H9 (cell line): Measurements from ENCODE around the gene MOB3B. TPM values are rescaled to one million over a fixed set of nuclear protein-coding genes. Genes with fewer than 3 reads are reported as not detected.

Experiments used
- DNase-seq: peaks from one replicate; pipeline ENCODE4 v3.0.0-alpha.2; 2017
- H2AFZ ChIP-seq: one replicate; pipeline ENCODE4 v1.6.1; 2013; ENCODE audit warnings: mild to moderate bottlenecking, low read length, control low read depth, moderate library complexity
- H2AK5ac ChIP-seq: 2 replicates; pipeline ENCODE4 v1.6.1; 2013; ENCODE audit warnings: low read length, control low read depth, mixed read lengths; ENCODE audit not compliant: insufficient read length
- H2BK120ac ChIP-seq: one replicate; pipeline ENCODE4 v1.6.1; 2013; ENCODE audit warnings: low read depth, mild to moderate bottlenecking, low read length, control low read depth, inconsistent platforms; ENCODE audit not compliant: poor library complexity, severe bottlenecking
- H2BK12ac ChIP-seq: 2 replicates; pipeline ENCODE4 v1.6.1; 2013; ENCODE audit warnings: low read length, control low read depth, mixed read lengths, low read depth; ENCODE audit not compliant: insufficient read length
- H2BK15ac ChIP-seq: 2 replicates; pipeline ENCODE4 v1.6.1; 2013; ENCODE audit warnings: low read depth, low read length, control low read depth
- H2BK20ac ChIP-seq: one replicate; pipeline ENCODE4 v1.6.1; 2013; ENCODE audit warnings: low read depth, mild to moderate bottlenecking, low read length, control low read depth, inconsistent platforms; ENCODE audit not compliant: poor library complexity, severe bottlenecking
- H2BK5ac ChIP-seq: 2 replicates; pipeline ENCODE4 v1.6.1; 2013; ENCODE audit warnings: low read length, control low read depth, mixed read lengths; ENCODE audit not compliant: insufficient read length
- H3K14ac ChIP-seq: 2 replicates; pipeline ENCODE4 v1.6.1; 2013; ENCODE audit warnings: low read length, control low read depth; ENCODE audit not compliant: insufficient read depth
- H3K18ac ChIP-seq: 2 replicates; pipeline ENCODE4 v1.6.1; 2013; ENCODE audit warnings: low read depth, mild to moderate bottlenecking, mixed read lengths, low read length, control low read depth; ENCODE audit not compliant: insufficient read length
- H3K23ac ChIP-seq: 2 replicates; pipeline ENCODE4 v1.6.1; 2013; ENCODE audit warnings: low read length, control low read depth, mixed read lengths, low read depth; ENCODE audit not compliant: insufficient read length
- H3K23me2 ChIP-seq: 2 replicates; pipeline ENCODE4 v1.6.1; 2013; ENCODE audit warnings: low read depth, mild to moderate bottlenecking, mixed read lengths, low read length, control low read depth; ENCODE audit not compliant: insufficient read length, poor library complexity, severe bottlenecking
- H3K27ac ChIP-seq: 2 replicates; pipeline ENCODE4 v1.5.1; 2013; ENCODE audit warnings: low read length, control low read depth, mixed read lengths, low read depth; ENCODE audit not compliant: insufficient read length
- H3K27me3 ChIP-seq: 2 replicates; pipeline ENCODE4 v1.6.1; 2013; ENCODE audit warnings: low read length, control low read depth, inconsistent platforms; ENCODE audit not compliant: insufficient read depth
- H3K4ac ChIP-seq: 2 replicates; pipeline ENCODE4 v1.6.1; 2013; ENCODE audit warnings: low read depth, mild to moderate bottlenecking, control low read depth, inconsistent platforms, low read length, moderate library complexity
- H3K4me1 ChIP-seq: 2 replicates; pipeline ENCODE4 v1.6.1; 2013; ENCODE audit warnings: low read length, control low read depth, inconsistent platforms; ENCODE audit not compliant: insufficient read depth
- H3K4me2 ChIP-seq: 2 replicates; pipeline ENCODE4 v1.6.1; 2013; ENCODE audit warnings: low read length, control low read depth, mixed read lengths; ENCODE audit not compliant: insufficient read length, insufficient read depth
- H3K56ac ChIP-seq: 2 replicates; pipeline ENCODE4 v1.6.1; 2013; ENCODE audit warnings: low read depth, mild to moderate bottlenecking, mixed read lengths, low read length, control low read depth; ENCODE audit not compliant: insufficient read length
- H3K79me1 ChIP-seq: 2 replicates; pipeline ENCODE4 v1.6.1; 2013; ENCODE audit warnings: low read depth, mild to moderate bottlenecking, moderate library complexity, low read length, control low read depth, inconsistent platforms; ENCODE audit not compliant: insufficient read depth, poor library complexity, severe bottlenecking
- H3K79me2 ChIP-seq: 2 replicates; pipeline ENCODE4 v1.6.1; 2013; ENCODE audit warnings: low read length, control low read depth, inconsistent platforms; ENCODE audit not compliant: insufficient read depth
- H3K9ac ChIP-seq: 2 replicates; pipeline ENCODE4 v1.6.1; 2013; ENCODE audit warnings: low read length, control low read depth, mixed read lengths; ENCODE audit not compliant: insufficient read length; ENCODE audit errors: extremely low read depth
- H3K9me3 ChIP-seq: one replicate; pipeline ENCODE4 v1.6.1; 2013; ENCODE audit warnings: low read depth, low read length, inconsistent platforms; ENCODE audit not compliant: control insufficient read depth
- H3T11ph ChIP-seq: one replicate; pipeline ENCODE4 v1.6.1; 2013; ENCODE audit warnings: mild to moderate bottlenecking, low read length, control low read depth, inconsistent platforms
- H4K20me1 ChIP-seq: one replicate; pipeline ENCODE4 v1.6.1; 2013; ENCODE audit not compliant: control insufficient read depth, insufficient read length, insufficient read depth
- H4K5ac ChIP-seq: 2 replicates; pipeline ENCODE4 v1.6.1; 2013; ENCODE audit warnings: low read depth, mild to moderate bottlenecking, mixed read lengths, low read length, control low read depth; ENCODE audit not compliant: insufficient read length
- H4K8ac ChIP-seq: replicated peaks from 2 replicates; pipeline ENCODE4 v1.6.1; 2013; ENCODE audit warnings: low read length, control low read depth, mixed read lengths, low read depth; ENCODE audit not compliant: insufficient read length
- H4K91ac ChIP-seq: 2 replicates; pipeline ENCODE4 v1.6.1; 2013; ENCODE audit warnings: low read depth, mild to moderate bottlenecking, moderate library complexity, mixed read lengths, low read length, control low read depth; ENCODE audit not compliant: insufficient read length
- H3K27ac Mint-ChIP-seq, 3 experiments: 2 replicates in 2 of 3; 3 replicates in 1 of 3; pipeline ENCODE4 v1.8.0; 2020 to 2021; ENCODE audit warnings: mixed read lengths in 3 of 3, mild to moderate bottlenecking in 1 of 3, moderate library complexity in 1 of 3
- H3K27me3 Mint-ChIP-seq: 2 replicates; pipeline ENCODE4 v1.8.0; 2021; ENCODE audit warnings: low read depth, mild to moderate bottlenecking, moderate library complexity, mixed read lengths
- H3K36me3 Mint-ChIP-seq, 3 experiments: 2 replicates in 2 of 3; 3 replicates in 1 of 3; pipeline ENCODE4 v1.8.0; 2020 to 2021; ENCODE audit warnings: low read depth in 3 of 3, mixed read lengths in 3 of 3; ENCODE audit not compliant: insufficient read depth in 1 of 3
- H3K4me1 Mint-ChIP-seq, 2 experiments: 2 replicates each; pipeline ENCODE4 v1.8.0; 2020; ENCODE audit warnings: mixed read lengths in 2 of 2
- H3K4me3 Mint-ChIP-seq, 2 experiments: 2 replicates in 1 of 2; 3 replicates in 1 of 2; pipeline ENCODE4 v1.8.0; 2020 to 2021; ENCODE audit warnings: mild to moderate bottlenecking in 2 of 2, mixed read lengths in 2 of 2, moderate library complexity in 1 of 2
- H3K9me3 Mint-ChIP-seq, 2 experiments: 2 replicates in 1 of 2; 3 replicates in 1 of 2; pipeline ENCODE4 v1.8.0; 2020; ENCODE audit warnings: mild to moderate bottlenecking in 2 of 2, mixed read lengths in 2 of 2, moderate library complexity in 1 of 2
- WGBS: extraction: QIAGEN DNeasy Blood & Tissue Kit; methylation state at CpG from one replicate; pipeline ENCODE4 v1.1.7; 2013; ENCODE audit warnings: missing lambda C conversion rate, low lambda C conversion rate, mixed read lengths; ENCODE audit not compliant: insufficient read length; ENCODE audit errors: extremely low coverage; 5-methylcytosine and 5-hydroxymethylcytosine counted together
- total RNA-seq: library from RNA; stranded (reverse); gene quantifications from 2 replicates; pipeline ENCODE4 v1.2.1, GENCODE V29; 2021
- TF ChIP-seq, protein P1 (sequence below): fragments of 200-600 bp; sonication (generic); conservative IDR thresholded peaks from 3 replicates; pipeline ENCODE4 v1.8.0; 2021; ENCODE audit warnings: antibody characterized with exemption, mild to moderate bottlenecking

The MOB3B gene
- total RNA-seq, 1 experiment from 2014 or later = 9.8 TPM

DNA sequence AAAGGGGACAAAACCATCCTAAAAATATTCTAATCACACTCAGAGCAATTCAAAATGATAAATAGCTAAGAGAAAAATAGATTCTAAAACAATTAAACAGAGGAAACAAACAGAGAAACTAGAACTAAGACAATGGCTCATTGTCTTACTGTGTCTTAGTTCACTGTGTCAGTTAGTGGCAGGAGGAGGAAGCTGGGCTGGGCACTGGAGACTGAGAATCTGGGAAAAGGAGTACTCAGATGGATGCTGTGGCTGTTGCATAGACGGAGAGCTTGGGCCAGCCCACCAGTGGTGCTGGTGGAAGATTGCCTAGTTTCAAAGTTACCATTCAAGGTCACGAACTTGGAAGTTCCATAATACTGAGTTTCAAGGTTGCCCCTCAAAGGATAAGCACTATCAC, 100.2 kb downstream of the MOB3B start:
- no peak overlapping the region for H2BK15ac ChIP-seq
- peak overlapping the region in 2 of 3 experiments; percentile 3 to 5; a peak in 1 of 7 replicates for H3K27ac Mint-ChIP-seq

More for the DNA sequence above, 100.2 kb downstream of the MOB3B start:
- Histone ChIP-seq H3K79me1 (no peaks in the 10 kb centered on the region), H3K9ac (no peak overlapping the region), H2AK5ac (no peak overlapping the region), H3T11ph (no peak overlapping the region), H4K91ac (no peak overlapping the region), H3K27me3 (no peaks in the 10 kb centered on the region), H4K20me1 (no peaks in the 10 kb centered on the region), H3K4ac (no peak overlapping the region), H2BK12ac (no peak overlapping the region), H3K9me3 (no peaks in the 10 kb centered on the region), H3K79me2 (no peaks in the 10 kb centered on the region), H3K14ac (no peak overlapping the region), H4K5ac (no peak overlapping the region), H3K23me2 (no peaks in the 10 kb centered on the region), H3K27ac (no peak overlapping the region), H3K4me1 (peaks cover 24% of the 10 kb centered on the region), H3K56ac (no peak overlapping the region), H2BK5ac (no peak overlapping the region), H3K23ac (no peak overlapping the region), H2BK120ac (no peak overlapping the region), H3K18ac (no peak overlapping the region), H4K8ac (no peak overlapping the region), H2AFZ (no peak overlapping the region), H3K4me2 (no peak overlapping the region), H2BK20ac (no peak overlapping the region)
- no peaks in the 10 kb centered on the region for H3K27me3 Mint-ChIP-seq
- H3K4me1 Mint-ChIP-seq = peaks cover 65 to 66% of the 10 kb centered on the region in 2 experiments
- no CpG with 5 or more reads among the region's 2 CpGs for WGBS
- H3K9me3 Mint-ChIP-seq = no peaks in the 10 kb centered on the region
- no peaks in the 10 kb centered on the region; a peak in 1 of 7 replicates for H3K36me3 Mint-ChIP-seq
- TF ChIP-seq, protein P1, sequence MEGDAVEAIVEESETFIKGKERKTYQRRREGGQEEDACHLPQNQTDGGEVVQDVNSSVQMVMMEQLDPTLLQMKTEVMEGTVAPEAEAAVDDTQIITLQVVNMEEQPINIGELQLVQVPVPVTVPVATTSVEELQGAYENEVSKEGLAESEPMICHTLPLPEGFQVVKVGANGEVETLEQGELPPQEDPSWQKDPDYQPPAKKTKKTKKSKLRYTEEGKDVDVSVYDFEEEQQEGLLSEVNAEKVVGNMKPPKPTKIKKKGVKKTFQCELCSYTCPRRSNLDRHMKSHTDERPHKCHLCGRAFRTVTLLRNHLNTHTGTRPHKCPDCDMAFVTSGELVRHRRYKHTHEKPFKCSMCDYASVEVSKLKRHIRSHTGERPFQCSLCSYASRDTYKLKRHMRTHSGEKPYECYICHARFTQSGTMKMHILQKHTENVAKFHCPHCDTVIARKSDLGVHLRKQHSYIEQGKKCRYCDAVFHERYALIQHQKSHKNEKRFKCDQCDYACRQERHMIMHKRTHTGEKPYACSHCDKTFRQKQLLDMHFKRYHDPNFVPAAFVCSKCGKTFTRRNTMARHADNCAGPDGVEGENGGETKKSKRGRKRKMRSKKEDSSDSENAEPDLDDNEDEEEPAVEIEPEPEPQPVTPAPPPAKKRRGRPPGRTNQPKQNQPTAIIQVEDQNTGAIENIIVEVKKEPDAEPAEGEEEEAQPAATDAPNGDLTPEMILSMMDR = no peak
- H3K4me3 Mint-ChIP-seq = no peak overlapping the region
- DNase-seq = no peak
